ENCODE data around the gene EIF4E2.

The EIF4E2 gene

GRCh38 chr2:232593982-232594381 is 43.5 kb downstream of the EIF4E2 start:
- no peak for DNase-seq (ENCODE audit: low read depth in 3 of 3, low spot score in 1 of 3)

- no peak for DNase-seq (ENCODE audit: low read depth in 3 of 3, low spot score in 1 of 3)
These were observed 47.0 kb downstream of the EIF4E2 start for GRCh38 chr2:232597362-232598079.

- no peak for DNase-seq (ENCODE audit: low read depth in 3 of 3, low spot score in 1 of 3)
These were observed 47.8 kb downstream of the EIF4E2 start for GRCh38 chr2:232598293-232598692.

GRCh38 chr2:232600053-232600773 is 49.7 kb downstream of the EIF4E2 start:
- DNase-seq (ENCODE audit: low read depth in 3 of 3, low spot score in 1 of 3), result no peak

- no peak for DNase-seq (ENCODE audit: low read depth in 3 of 3, low spot score in 1 of 3)
These were observed 52.8 kb downstream of the EIF4E2 start for GRCh38 chr2:232603283-232603682.

GRCh38 chr2:232604535-232604934 is 54.0 kb downstream of the EIF4E2 start:
- no peak for DNase-seq (ENCODE audit: low read depth in 3 of 3, low spot score in 1 of 3)

GRCh38 chr2:232607011-232607410 is 56.5 kb downstream of the EIF4E2 start:
- DNase-seq (ENCODE audit: low read depth in 3 of 3, low spot score in 1 of 3), result no peak

GRCh38 chr2:232609607-232610006 is 59.1 kb downstream of the EIF4E2 start:
- no peak for DNase-seq (ENCODE audit: low read depth in 3 of 3, low spot score in 1 of 3)

- no peak for DNase-seq (ENCODE audit: low read depth in 3 of 3, low spot score in 1 of 3)
These were observed 59.6 kb downstream of the EIF4E2 start for GRCh38 chr2:232610081-232610480.

GRCh38 chr2:232611061-232611460 is 60.6 kb downstream of the EIF4E2 start:
- DNase-seq (ENCODE audit: low read depth in 3 of 3, low spot score in 1 of 3), result no peak

GRCh38 chr2:232611559-232612218 is 61.2 kb downstream of the EIF4E2 start:
- peak; percentile 21 to 61 (median 30) for DNase-seq (ENCODE audit: low read depth in 3 of 3, low spot score in 1 of 3)

GRCh38 chr2:232613538-232614134 is 63.1 kb downstream of the EIF4E2 start:
- DNase-seq (ENCODE audit: low read depth in 3 of 3, low spot score in 1 of 3), result no peak

GRCh38 chr2:232615339-232615738 is 64.8 kb downstream of the EIF4E2 start:
- DNase-seq (ENCODE audit: low read depth in 3 of 3, low spot score in 1 of 3), result no peak
